ENCODE measurements around the gene IFIT3. TPM values are rescaled to one million over a fixed set of nuclear protein-coding genes. Genes with fewer than 3 reads are reported as not detected.

Gene IFIT3
- total RNA-seq, 1 donor from 2014 or later = not detected

- peaks cover 3% of the 10 kb centered on the region for H3K36me3 Mint-ChIP-seq
- Histone ChIP-seq H2AFZ (replicated peaks) (no peak overlapping the region), H3K36me3 (no peaks in the 10 kb centered on the region), H3K4me2 (no peak overlapping the region), H3F3A (ENCODE audit: low read depth) (no peaks in the 10 kb centered on the region), H3K9ac (no peak overlapping the region), H4K20me1 (ENCODE audit: low read depth) (no peaks in the 10 kb centered on the region), H3K4me1 (no peaks in the 10 kb centered on the region), H3K79me2 (ENCODE audit: low read depth) (no peaks in the 10 kb centered on the region), H3K27me3 (no peaks in the 10 kb centered on the region), H3K27ac (no peak overlapping the region), H3K4me3 (no peak overlapping the region), H3K9me3 (ENCODE audit: low read depth) (no peaks in the 10 kb centered on the region)
- H3K4me3 Mint-ChIP-seq = no peak overlapping the region
- DNase-seq (ENCODE audit: low spot score) = no peak
- H3K27me3 Mint-ChIP-seq (ENCODE audit: insufficient read depth, low read depth) = peaks cover 5% of the 10 kb centered on the region
- peaks cover 5% of the 10 kb centered on the region for H3K4me1 Mint-ChIP-seq
- no peak overlapping the region for H3K27ac Mint-ChIP-seq
- H3K9me3 Mint-ChIP-seq = peaks cover 11% of the 10 kb centered on the region
- no peak for TF ChIP-seq EZH2phosphoT487 (IDR thresholded peaks at IDR 0.05)
- TF ChIP-seq EZH2 (IDR thresholded peaks at IDR 0.05) = no peak
- TF ChIP-seq CTCF (IDR thresholded peaks at IDR 0.05) = no peak
Measured at GRCh38 chr10:89297356-89297755, 30.4 kb upstream of the IFIT3 start.

GRCh38 chr10:89297791-89298190 is 30.0 kb upstream of the IFIT3 start:
- no peak for DNase-seq (ENCODE audit: low spot score)
- no peak overlapping the region for H3K9ac ChIP-seq
- H3K36me3 ChIP-seq = no peaks in the 10 kb centered on the region
- TF ChIP-seq EZH2 (IDR thresholded peaks at IDR 0.05) (no peak), CTCF (IDR thresholded peaks at IDR 0.05) (no peak), EZH2phosphoT487 (IDR thresholded peaks at IDR 0.05) (no peak)
- H3K4me1 Mint-ChIP-seq = peaks cover 5% of the 10 kb centered on the region
- no peak overlapping the region for H3K27ac Mint-ChIP-seq
- no peak overlapping the region for H3K4me2 ChIP-seq
- no peaks in the 10 kb centered on the region for H3K79me2 ChIP-seq (ENCODE audit: low read depth)
- H3K27me3 ChIP-seq = no peaks in the 10 kb centered on the region
- peaks cover 11% of the 10 kb centered on the region for H3K9me3 Mint-ChIP-seq
- no peaks in the 10 kb centered on the region for H3K9me3 ChIP-seq (ENCODE audit: low read depth)
- H4K20me1 ChIP-seq (ENCODE audit: low read depth) = no peaks in the 10 kb centered on the region
- peaks cover 3% of the 10 kb centered on the region for H3K36me3 Mint-ChIP-seq
- no peaks in the 10 kb centered on the region for H3K4me1 ChIP-seq
- no peak overlapping the region for H3K4me3 Mint-ChIP-seq
- no peak overlapping the region for H2AFZ ChIP-seq (replicated peaks)
- no peak overlapping the region for H3K27ac ChIP-seq
- H3K4me3 ChIP-seq = no peak overlapping the region
- peaks cover 5% of the 10 kb centered on the region for H3K27me3 Mint-ChIP-seq (ENCODE audit: insufficient read depth, low read depth)
- no peaks in the 10 kb centered on the region for H3F3A ChIP-seq (ENCODE audit: low read depth)

- Histone ChIP-seq H3K9me3 (ENCODE audit: low read depth) (no peaks in the 10 kb centered on the region), H3K27ac (no peak overlapping the region), H4K20me1 (ENCODE audit: low read depth) (no peaks in the 10 kb centered on the region), H3K4me1 (no peaks in the 10 kb centered on the region), H3K27me3 (no peaks in the 10 kb centered on the region), H2AFZ (replicated peaks) (no peak overlapping the region), H3K79me2 (ENCODE audit: low read depth) (no peaks in the 10 kb centered on the region), H3F3A (ENCODE audit: low read depth) (no peaks in the 10 kb centered on the region), H3K4me3 (no peak overlapping the region), H3K4me2 (no peak overlapping the region), H3K36me3 (no peaks in the 10 kb centered on the region), H3K9ac (no peak overlapping the region)
- Mint-ChIP-seq H3K27ac (no peak overlapping the region), H3K36me3 (peaks cover 3% of the 10 kb centered on the region), H3K4me3 (no peak overlapping the region), H3K27me3 (ENCODE audit: insufficient read depth, low read depth) (no peaks in the 10 kb centered on the region), H3K9me3 (peaks cover 11% of the 10 kb centered on the region), H3K4me1 (peaks cover 5% of the 10 kb centered on the region)
- TF ChIP-seq EZH2phosphoT487 (IDR thresholded peaks at IDR 0.05) (no peak), CTCF (IDR thresholded peaks at IDR 0.05) (no peak), EZH2 (IDR thresholded peaks at IDR 0.05) (no peak)
- DNase-seq (ENCODE audit: low spot score) = no peak
Measured at GRCh38 chr10:89299031-89299430, 28.8 kb upstream of the IFIT3 start.

Measured in neural progenitor cell (in vitro differentiated cells).